HCT116 (cell line): ENCODE data around the gene PLCZ1.

Experiments
- EZH2 ChIP-seq: fragments of 200-600 bp; sonication (generic); IDR thresholded peaks from 2 replicates; pipeline ENCODE4 v1.6.1; 2017; ENCODE audit warnings: antibody characterized with exemption, mixed run types
- FOSL1 ChIP-seq: IDR thresholded peaks from 2 replicates; pipeline ENCODE4 v1.6.1; 2012; ENCODE audit warnings: low read depth
- POLR2A ChIP-seq: IDR thresholded peaks from 2 replicates; pipeline ENCODE4 v1.7.0; 2011; ENCODE audit warnings: borderline replicate concordance; ENCODE audit not compliant: insufficient read depth, insufficient read length; ENCODE audit errors: extremely low read depth
- ZFX ChIP-seq: fragments of 450-650 bp; IDR thresholded peaks from 2 replicates; pipeline ENCODE4 v1.6.1; 2017
- TF ChIP-seq, protein P1 (sequence below), 3 experiments: fragments of 200-600 bp in 1 of 3; sonication (generic) in 1 of 3; IDR thresholded peaks in 2 of 3; conservative IDR thresholded peaks in 1 of 3; 2 replicates each; pipeline ENCODE4 v1.5.1; 2012 to 2017; ENCODE audit warnings: low read depth in 2 of 3, low read length in 2 of 3, antibody characterized with exemption in 1 of 3, borderline replicate concordance in 1 of 3, control low read depth in 1 of 3, mild to moderate bottlenecking in 1 of 3, mixed read lengths in 1 of 3, mixed run types in 1 of 3, moderate library complexity in 1 of 3; ENCODE audit not compliant: insufficient read depth in 1 of 3
- TF ChIP-seq, protein P2 (sequence below): IDR thresholded peaks from 2 replicates; pipeline ENCODE4 v1.6.1; 2012
- TF ChIP-seq, protein P3 (sequence below): IDR thresholded peaks from 2 replicates; pipeline ENCODE4 v1.6.1; 2012
- TF ChIP-seq, protein P4 (sequence below): IDR thresholded peaks from 2 replicates; pipeline ENCODE4 v1.6.1; 2011; ENCODE audit warnings: mild to moderate bottlenecking, low read length, moderate library complexity; ENCODE audit not compliant: insufficient replicate concordance; ENCODE audit errors: extremely low read depth

DNA sequence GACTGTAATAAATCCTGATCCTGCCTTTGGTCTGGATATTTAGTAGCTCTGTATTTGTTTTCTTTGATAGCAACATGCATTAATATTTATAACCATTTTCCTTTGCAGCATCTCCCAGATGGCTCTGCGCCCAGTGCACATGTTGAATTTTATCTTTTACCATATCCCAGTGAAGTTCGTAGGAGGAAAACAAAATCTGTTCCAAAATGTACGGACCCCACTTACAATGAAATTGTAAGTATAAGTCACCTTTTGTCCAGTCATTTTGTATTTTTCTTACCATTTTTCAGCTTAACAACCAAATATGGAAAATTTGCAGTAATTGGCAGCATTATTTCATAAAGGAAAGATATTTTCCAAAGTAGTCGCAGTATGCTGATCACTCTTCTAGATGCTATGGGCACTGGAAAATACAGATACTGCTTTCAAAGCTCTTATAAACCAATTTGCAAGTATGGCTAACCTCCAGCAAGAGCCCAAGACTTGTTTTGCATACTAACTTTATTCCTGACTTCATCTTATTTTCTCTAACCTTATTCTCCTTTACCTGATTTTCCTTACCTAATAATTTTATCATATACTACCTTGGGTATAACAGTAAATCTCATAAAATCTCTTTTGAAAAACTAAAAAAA is 97.4 kb downstream of the PLCZ1 start:
- no peak for TF ChIP-seq POLR2A
- TF ChIP-seq, protein P1, sequence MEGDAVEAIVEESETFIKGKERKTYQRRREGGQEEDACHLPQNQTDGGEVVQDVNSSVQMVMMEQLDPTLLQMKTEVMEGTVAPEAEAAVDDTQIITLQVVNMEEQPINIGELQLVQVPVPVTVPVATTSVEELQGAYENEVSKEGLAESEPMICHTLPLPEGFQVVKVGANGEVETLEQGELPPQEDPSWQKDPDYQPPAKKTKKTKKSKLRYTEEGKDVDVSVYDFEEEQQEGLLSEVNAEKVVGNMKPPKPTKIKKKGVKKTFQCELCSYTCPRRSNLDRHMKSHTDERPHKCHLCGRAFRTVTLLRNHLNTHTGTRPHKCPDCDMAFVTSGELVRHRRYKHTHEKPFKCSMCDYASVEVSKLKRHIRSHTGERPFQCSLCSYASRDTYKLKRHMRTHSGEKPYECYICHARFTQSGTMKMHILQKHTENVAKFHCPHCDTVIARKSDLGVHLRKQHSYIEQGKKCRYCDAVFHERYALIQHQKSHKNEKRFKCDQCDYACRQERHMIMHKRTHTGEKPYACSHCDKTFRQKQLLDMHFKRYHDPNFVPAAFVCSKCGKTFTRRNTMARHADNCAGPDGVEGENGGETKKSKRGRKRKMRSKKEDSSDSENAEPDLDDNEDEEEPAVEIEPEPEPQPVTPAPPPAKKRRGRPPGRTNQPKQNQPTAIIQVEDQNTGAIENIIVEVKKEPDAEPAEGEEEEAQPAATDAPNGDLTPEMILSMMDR (IDR thresholded peaks at IDR 0.05 in 2 of 3, conservative IDR thresholded peaks at IDR 0.05 in 1 of 3; ENCODE audit: borderline replicate concordance in 1 of 3, insufficient read depth in 1 of 3, low read depth in 2 of 3, low read length in 2 of 3): no peak
- no peak for TF ChIP-seq ZFX
- TF ChIP-seq FOSL1: no peak
- TF ChIP-seq EZH2: no peak
- TF ChIP-seq, protein P2, sequence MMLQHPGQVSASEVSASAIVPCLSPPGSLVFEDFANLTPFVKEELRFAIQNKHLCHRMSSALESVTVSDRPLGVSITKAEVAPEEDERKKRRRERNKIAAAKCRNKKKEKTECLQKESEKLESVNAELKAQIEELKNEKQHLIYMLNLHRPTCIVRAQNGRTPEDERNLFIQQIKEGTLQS: no peak
- TF ChIP-seq, protein P3, sequence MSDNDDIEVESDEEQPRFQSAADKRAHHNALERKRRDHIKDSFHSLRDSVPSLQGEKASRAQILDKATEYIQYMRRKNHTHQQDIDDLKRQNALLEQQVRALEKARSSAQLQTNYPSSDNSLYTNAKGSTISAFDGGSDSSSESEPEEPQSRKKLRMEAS: no peak
- TF ChIP-seq, protein P4, sequence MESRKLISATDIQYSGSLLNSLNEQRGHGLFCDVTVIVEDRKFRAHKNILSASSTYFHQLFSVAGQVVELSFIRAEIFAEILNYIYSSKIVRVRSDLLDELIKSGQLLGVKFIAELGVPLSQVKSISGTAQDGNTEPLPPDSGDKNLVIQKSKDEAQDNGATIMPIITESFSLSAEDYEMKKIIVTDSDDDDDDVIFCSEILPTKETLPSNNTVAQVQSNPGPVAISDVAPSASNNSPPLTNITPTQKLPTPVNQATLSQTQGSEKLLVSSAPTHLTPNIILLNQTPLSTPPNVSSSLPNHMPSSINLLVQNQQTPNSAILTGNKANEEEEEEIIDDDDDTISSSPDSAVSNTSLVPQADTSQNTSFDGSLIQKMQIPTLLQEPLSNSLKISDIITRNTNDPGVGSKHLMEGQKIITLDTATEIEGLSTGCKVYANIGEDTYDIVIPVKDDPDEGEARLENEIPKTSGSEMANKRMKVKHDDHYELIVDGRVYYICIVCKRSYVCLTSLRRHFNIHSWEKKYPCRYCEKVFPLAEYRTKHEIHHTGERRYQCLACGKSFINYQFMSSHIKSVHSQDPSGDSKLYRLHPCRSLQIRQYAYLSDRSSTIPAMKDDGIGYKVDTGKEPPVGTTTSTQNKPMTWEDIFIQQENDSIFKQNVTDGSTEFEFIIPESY: no peak
